GM12878 (cell line): ENCODE measurements around the gene ZNF365. TPM values are rescaled to one million over a fixed set of nuclear protein-coding genes. Genes with fewer than 3 reads are reported as not detected.

Source experiments
- ATAC-seq: fragments of 200-7000 bp; cut with Tn5 transposase; 3 replicates; pipeline ENCODE4 v1.9.1; 2020; ENCODE audit warnings: mild to moderate bottlenecking, moderate library complexity
- BruUV-seq: library from RNA; stranded (reverse); fragments of 400-500 nt; replicated peaks from 2 replicates; lab custom pipeline; 2021; lab: Mats Ljungman, UMichigan
- CTCF ChIA-PET: fragments of 300-600 bp; sonication (Branson Sonifier 250); formaldehyde crosslinking; extraction: SDS; loops from one replicate; lab custom pipeline; 2021; ENCODE audit warnings: inconsistent platforms; lab: Yijun Ruan, JAX
- POLR2A ChIA-PET: fragments of 350-600 bp; formaldehyde crosslinking; extraction: SDS; loops from one replicate; lab custom pipeline; 2021; ENCODE audit warnings: inconsistent platforms; lab: Charles Lee
- RAD21 ChIA-PET: fragments of 300-600 bp; sonication (Branson Sonifier 250); formaldehyde crosslinking; loops from one replicate; lab custom pipeline; 2023; ENCODE audit warnings: antibody characterized with exemption; ENCODE audit not compliant: unreplicated experiment; lab: Charles Lee
- SMC1A ChIA-PET: fragments of 300-600 bp; sonication (Branson Sonifier 250); formaldehyde crosslinking; loops from one replicate; lab custom pipeline; 2023; ENCODE audit not compliant: unreplicated experiment, uncharacterized antibody; lab: Charles Lee
- DNase-seq: peaks from one replicate; pipeline ENCODE4 v3.0.0-alpha.2; 2011; ENCODE audit warnings: low read depth, low spot score
- FAIRE-seq: peaks from 3 replicates; lab custom pipeline; 2011; peaks lifted over from hg19 to GRCh38; lab: Jason Lieb, UNC
- H2AFZ ChIP-seq: 2 replicates; pipeline ENCODE4 v1.6.0; 2011; ENCODE audit warnings: low read depth, low read length, control low read depth; ENCODE audit not compliant: control insufficient read depth
- H3K27ac ChIP-seq: 2 replicates; pipeline ENCODE4 v1.5.1; 2011; ENCODE audit warnings: control low read depth; ENCODE audit not compliant: control insufficient read depth, insufficient read depth
- H3K27me3 ChIP-seq, 2 experiments: replicated peaks in 1 of 2; 2 replicates each; pipeline versions ENCODE4 v1.6.0 to v1.6.1; 2011; ENCODE audit warnings: low read length in 1 of 2; ENCODE audit not compliant: control insufficient read depth in 2 of 2, insufficient read depth in 2 of 2
- H3K36me3 ChIP-seq, 2 experiments: 2 replicates each; pipeline ENCODE4 v1.5.1; 2011; ENCODE audit warnings: low read length in 1 of 2; ENCODE audit not compliant: control insufficient read depth in 2 of 2, insufficient read depth in 2 of 2
- H3K4me1 ChIP-seq: 2 replicates; pipeline ENCODE4 v1.6.1; 2011; ENCODE audit warnings: mild to moderate bottlenecking, low read length, moderate library complexity, mixed read lengths; ENCODE audit not compliant: control insufficient read depth, insufficient read depth
- H3K4me2 ChIP-seq: 2 replicates; pipeline ENCODE4 v1.6.0; 2011; ENCODE audit warnings: control low read depth; ENCODE audit not compliant: control insufficient read depth, insufficient read depth
- H3K4me3 ChIP-seq: fragments of 200-600 bp; sonication (generic); 2 replicates; pipeline ENCODE4 v1.5.1; 2016
- H3K79me2 ChIP-seq: 2 replicates; pipeline ENCODE4 v1.6.0; 2011; ENCODE audit warnings: low read length; ENCODE audit not compliant: control insufficient read depth, insufficient read depth
- H3K9ac ChIP-seq: 2 replicates; pipeline ENCODE4 v1.8.0; 2011; ENCODE audit warnings: low read length, control low read depth, mixed read lengths; ENCODE audit not compliant: control insufficient read depth, insufficient read depth
- H3K9me3 ChIP-seq: replicated peaks from 3 replicates; pipeline ENCODE4 v1.5.1; 2011; ENCODE audit warnings: mild to moderate bottlenecking, low read length; ENCODE audit not compliant: control insufficient read depth, insufficient read depth
- H4K20me1 ChIP-seq: 2 replicates; pipeline ENCODE4 v1.6.0; 2011; ENCODE audit not compliant: control insufficient read depth, insufficient read depth
- CUX1 ChIP-seq: IDR thresholded peaks from 2 replicates; pipeline ENCODE4 v1.6.1; 2012; ENCODE audit warnings: improper control_type of control experiment, low read depth, low read length; ENCODE audit not compliant: insufficient replicate concordance
- EED ChIP-seq: sonication (generic); IDR thresholded peaks from 2 replicates; pipeline ENCODE4 v1.6.1; 2016; ENCODE audit warnings: antibody characterized with exemption, low read depth
- EP300 ChIP-seq, 2 experiments: fragments of 150-350 bp in 1 of 2; IDR thresholded peaks; 2 replicates each; pipeline ENCODE4 v1.6.1; 2011 to 2012; ENCODE audit warnings: low read depth in 2 of 2, low read length in 2 of 2, borderline replicate concordance in 1 of 2, improper control_type of control experiment in 1 of 2, inconsistent platforms in 1 of 2; ENCODE audit not compliant: control insufficient read depth in 1 of 2
- GABPA ChIP-seq: IDR thresholded peaks from 2 replicates; pipeline ENCODE4 v1.6.1; 2014; ENCODE audit warnings: antibody characterized with exemption, low read depth, mild to moderate bottlenecking, inconsistent platforms
- KDM1A ChIP-seq: fragments of 200-600 bp; sonication (generic); IDR thresholded peaks from 2 replicates; pipeline ENCODE4 v1.6.1; 2016; ENCODE audit warnings: borderline replicate concordance
- NBN ChIP-seq: fragments of 450-650 bp; IDR thresholded peaks from 2 replicates; pipeline ENCODE4 v1.6.1; 2016
- NFIC ChIP-seq: IDR thresholded peaks from 2 replicates; pipeline ENCODE4 v1.6.1; 2012; ENCODE audit warnings: low read depth, mild to moderate bottlenecking, inconsistent platforms, low read length, moderate library complexity
- PBX3 ChIP-seq: IDR thresholded peaks from 2 replicates; pipeline ENCODE4 v1.6.1; 2011; ENCODE audit warnings: mild to moderate bottlenecking, low read depth, low read length, moderate library complexity; ENCODE audit not compliant: insufficient replicate concordance
- SPI1 ChIP-seq: IDR thresholded peaks from 2 replicates; pipeline ENCODE4 v1.6.1; 2011; ENCODE audit warnings: low read depth, mild to moderate bottlenecking, low read length, moderate library complexity, borderline replicate concordance; ENCODE audit not compliant: insufficient read depth
- STAT1 ChIP-seq: fragments of 450-650 bp; conservative IDR thresholded peaks from 2 replicates; pipeline ENCODE4 v1.6.1; 2014; ENCODE audit warnings: antibody characterized with exemption, mild to moderate bottlenecking
- ZSCAN29 ChIP-seq: fragments of 450-650 bp; IDR thresholded peaks from 2 replicates; pipeline ENCODE4 v1.6.1; 2017; ENCODE audit warnings: mild to moderate bottlenecking, moderate library complexity
- WGBS: methylation state at CpG from one replicate; pipeline ENCODE4 v1.1.6; 2016; ENCODE audit warnings: low lambda C conversion rate; ENCODE audit not compliant: insufficient replicate concordance, insufficient coverage; ENCODE audit errors: missing lambda C conversion rate; 5-methylcytosine and 5-hydroxymethylcytosine counted together
- in situ Hi-C: fragments of 300-500 bp; cut with MboI; formaldehyde crosslinking; loops from 9 replicates; pipeline ENCODE4 v1.14.3; 2018; ENCODE audit warnings: mixed read lengths
- intact Hi-C: fragments of 100-400 bp; cut with micrococcal nuclease; formaldehyde crosslinking; loops from one replicate; pipeline ENCODE4 v1.14.2; 2022; ENCODE audit not compliant: unreplicated experiment
- polyA plus RNA-seq, 11 experiments: library from polyadenylated mRNA; depleted of rRNA in 4 of 11; unstranded in 6 of 11; stranded (reverse) in 5 of 11; fragments of >200 nt; fragmentation: Nextera tagmentation in 4 of 11; fragmentation: Illumina TruSeq in 1 of 11; extraction: Ambion mirVana in 4 of 11; extraction: Trizol in 1 of 11; gene quantifications; 1 replicate in 1 of 11; 2 replicates in 10 of 11; pipeline versions ENCODE4 v1.2.1 to v1.2.3, GENCODE V29; 2011 to 2016; ENCODE audit warnings: inconsistent platforms in 2 of 11, missing spikeins in 2 of 11, low read depth in 1 of 11
- total RNA-seq, 4 experiments: library from RNA; depleted of rRNA in 3 of 4; stranded (reverse); fragments of >200 nt in 3 of 4; fragmentation: Illumina TruSeq in 1 of 4; extraction: Trizol in 1 of 4; gene quantifications; 2 replicates each; pipeline versions ENCODE4 v1.2.1 to v1.2.3, GENCODE V29; 2013 to 2021

The ZNF365 gene
- total and polyA plus RNA-seq, 10 of the 15 experiments (the other 5 are each of a cell fraction or from before 2014, with no cell fraction given), result 0.08 TPM; not detected in 9

- POLR2A ChIA-PET, result no interaction called here
These were observed 12.5 kb downstream of the ZNF365 start for GRCh38 chr10:62386356-62387320.

More at GRCh38 chr10:62386356-62387320, 12.5 kb downstream of the ZNF365 start:
- Histone ChIP-seq H3K79me2 (no peaks in the 10 kb centered on the region), H3K4me1 (no peaks in the 10 kb centered on the region), H4K20me1 (no peaks in the 10 kb centered on the region), H3K36me3 (no peaks in the 10 kb centered on the region), H3K4me3 (no peak overlapping the region), H3K27me3 (no peaks in the 10 kb centered on the region), H3K9me3 (no peaks in the 10 kb centered on the region), H3K9ac (no peak overlapping the region), H2AFZ (no peak overlapping the region), H3K27ac (no peak overlapping the region), H3K4me2 (no peak overlapping the region)
- ATAC-seq (no peak), DNase-seq (no peak), FAIRE-seq (no peak)
- BruUV-seq, result no TSS peak
- ChIA-PET SMC1A (interaction anchor here (1.4 kb wide), 1 partner anchor 11 kb away, joined by 5 read pairs; no protein-coding TSS in a partner anchor), CTCF (interaction anchor here (0.6 to 0.7 kb wide), 2 partner anchors 490 to 1276 kb away, joined by 3 read pairs; no protein-coding TSS in a partner anchor), RAD21 (no interaction called here)
- intact Hi-C loops (no loop called here), in situ Hi-C loops (no loop called here)
- WGBS, result 22% methylated on average over 4 of the region's 4 CpGs
- no peak for TF ChIP-seq SPI1
- no peak for TF ChIP-seq KDM1A
- no peak for TF ChIP-seq EED
- TF ChIP-seq NFIC, result no peak
- no peak for TF ChIP-seq PBX3
- no peak for TF ChIP-seq ZSCAN29
- no peak for TF ChIP-seq EP300 (IDR thresholded peaks at IDR 0.05; ENCODE audit: borderline replicate concordance in 1 of 2, control insufficient read depth in 1 of 2, low read depth in 2 of 2, low read length in 2 of 2)
- TF ChIP-seq STAT1, result no peak
- no peak for TF ChIP-seq NBN
- no peak for TF ChIP-seq CUX1
- TF ChIP-seq GABPA, result no peak
